H1 (cell line): ENCODE data around the gene JAG2. TPM values are rescaled to one million over a fixed set of nuclear protein-coding genes. Genes with fewer than 3 reads are reported as not detected.

Experiments used
- CHD2 ChIP-seq: IDR thresholded peaks from 2 replicates; pipeline ENCODE4 v1.6.1; 2012; ENCODE audit warnings: low read length, improper control_type of control experiment
- EP300 ChIP-seq, 2 experiments: IDR thresholded peaks; 1 replicate in 1 of 2; 2 replicates in 1 of 2; pipeline ENCODE4 v1.6.1; 2011 to 2012; ENCODE audit warnings: low read depth in 2 of 2, low read length in 2 of 2, mild to moderate bottlenecking in 2 of 2, borderline replicate concordance in 1 of 2, inconsistent platforms in 1 of 2, moderate library complexity in 1 of 2
- EZH2 ChIP-seq: fragments of 200-600 bp; sonication (generic); IDR thresholded peaks from 2 replicates; pipeline ENCODE4 v1.7.1; 2012; ENCODE audit warnings: low read depth, mild to moderate bottlenecking, moderate library complexity, low read length, inconsistent platforms; ENCODE audit not compliant: severe bottlenecking
- KDM1A ChIP-seq: fragments of 200-600, 300-600 bp; sonication (generic); IDR thresholded peaks from 2 replicates; pipeline ENCODE4 v1.7.1; 2016; ENCODE audit warnings: mild to moderate bottlenecking, low read length, borderline replicate concordance
- PHF8 ChIP-seq: fragments of 200-600 bp; sonication (generic); conservative IDR thresholded peaks from 2 replicates; pipeline ENCODE4 v1.7.1; 2012; ENCODE audit warnings: low read depth, mild to moderate bottlenecking, inconsistent platforms, low read length, moderate library complexity
- POLR2A ChIP-seq, 2 experiments: IDR thresholded peaks; 1 replicate in 1 of 2; 2 replicates in 1 of 2; pipeline ENCODE4 v1.6.1; 2011; ENCODE audit warnings: low read depth in 2 of 2, low read length in 2 of 2, mild to moderate bottlenecking in 2 of 2; ENCODE audit errors: control extremely low read depth in 1 of 2
- SAP30 ChIP-seq: fragments of 300-600 bp; sonication (generic); IDR thresholded peaks from 2 replicates; pipeline ENCODE4 v1.7.1; 2012; ENCODE audit warnings: low read length, moderate library complexity, mild to moderate bottlenecking, inconsistent platforms; ENCODE audit not compliant: insufficient read depth, insufficient replicate concordance
- SIRT6 ChIP-seq: IDR thresholded peaks from one replicate; pipeline ENCODE4 v1.7.1; 2012; ENCODE audit warnings: low read length, inconsistent platforms
- TEAD4 ChIP-seq: IDR thresholded peaks from 2 replicates; pipeline ENCODE4 v1.6.1; 2012; ENCODE audit warnings: low read depth, low read length, inconsistent platforms, mixed read lengths
- YY1 ChIP-seq: IDR thresholded peaks from 2 replicates; pipeline ENCODE4 v1.6.1; 2011; ENCODE audit warnings: low read depth, mild to moderate bottlenecking, low read length
- polyA plus RNA-seq, 7 experiments: library from polyadenylated mRNA; depleted of rRNA in 3 of 7; stranded (reverse) in 5 of 7; unstranded in 2 of 7; fragments of >200 nt in 5 of 7; fragments of 200-250 nt in 2 of 7; gene quantifications; 1 replicate in 5 of 7; 2 replicates in 1 of 7; 4 replicates in 1 of 7; pipeline versions ENCODE4 v1.2.1 to v1.2.3, GENCODE V29; 2011 to 2013; ENCODE audit warnings: missing spikeins in 2 of 7, mixed read lengths in 2 of 7
- total RNA-seq: library from RNA; stranded (reverse); fragmentation: NEBNext Ultra II Directional; extraction: Animal tissue kit (Norgen Biotek cat#: 25700); gene quantifications from 2 replicates; pipeline ENCODE4 v1.2.1, GENCODE V29; 2021
- TF ChIP-seq, protein P1 (sequence below): fragments of 300-600 bp; sonication (generic); IDR thresholded peaks from 2 replicates; pipeline ENCODE4 v1.7.1; 2012; ENCODE audit warnings: low read length, moderate library complexity, mild to moderate bottlenecking, inconsistent platforms; ENCODE audit not compliant: insufficient replicate concordance

JAG2 gene
- total and polyA plus RNA-seq, 2 of the 8 experiments (the other 6 are each of a cell fraction or from before 2014, with no cell fraction given), result 2.8 to 6.2 TPM

DNA sequence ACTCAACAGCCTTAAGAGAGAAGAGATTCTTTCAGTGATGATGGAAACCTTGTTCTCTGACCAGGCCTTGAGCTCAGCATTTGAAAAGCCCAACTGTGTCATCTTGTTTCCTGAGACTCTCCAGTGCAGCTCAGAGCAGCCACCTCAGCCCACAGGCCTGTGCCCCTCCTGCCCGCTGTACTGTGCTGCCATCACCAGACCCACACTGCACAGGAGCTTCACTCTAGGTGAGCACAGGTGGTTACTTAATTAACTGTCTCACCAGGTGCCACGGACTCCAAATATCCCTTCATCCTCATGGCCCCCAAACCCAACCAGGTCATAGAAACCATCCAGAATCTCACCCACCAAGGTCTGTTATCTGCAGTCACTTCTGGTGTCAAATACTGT lies 51.3 kb downstream of the JAG2 start (continued):
- TF ChIP-seq, protein P1, sequence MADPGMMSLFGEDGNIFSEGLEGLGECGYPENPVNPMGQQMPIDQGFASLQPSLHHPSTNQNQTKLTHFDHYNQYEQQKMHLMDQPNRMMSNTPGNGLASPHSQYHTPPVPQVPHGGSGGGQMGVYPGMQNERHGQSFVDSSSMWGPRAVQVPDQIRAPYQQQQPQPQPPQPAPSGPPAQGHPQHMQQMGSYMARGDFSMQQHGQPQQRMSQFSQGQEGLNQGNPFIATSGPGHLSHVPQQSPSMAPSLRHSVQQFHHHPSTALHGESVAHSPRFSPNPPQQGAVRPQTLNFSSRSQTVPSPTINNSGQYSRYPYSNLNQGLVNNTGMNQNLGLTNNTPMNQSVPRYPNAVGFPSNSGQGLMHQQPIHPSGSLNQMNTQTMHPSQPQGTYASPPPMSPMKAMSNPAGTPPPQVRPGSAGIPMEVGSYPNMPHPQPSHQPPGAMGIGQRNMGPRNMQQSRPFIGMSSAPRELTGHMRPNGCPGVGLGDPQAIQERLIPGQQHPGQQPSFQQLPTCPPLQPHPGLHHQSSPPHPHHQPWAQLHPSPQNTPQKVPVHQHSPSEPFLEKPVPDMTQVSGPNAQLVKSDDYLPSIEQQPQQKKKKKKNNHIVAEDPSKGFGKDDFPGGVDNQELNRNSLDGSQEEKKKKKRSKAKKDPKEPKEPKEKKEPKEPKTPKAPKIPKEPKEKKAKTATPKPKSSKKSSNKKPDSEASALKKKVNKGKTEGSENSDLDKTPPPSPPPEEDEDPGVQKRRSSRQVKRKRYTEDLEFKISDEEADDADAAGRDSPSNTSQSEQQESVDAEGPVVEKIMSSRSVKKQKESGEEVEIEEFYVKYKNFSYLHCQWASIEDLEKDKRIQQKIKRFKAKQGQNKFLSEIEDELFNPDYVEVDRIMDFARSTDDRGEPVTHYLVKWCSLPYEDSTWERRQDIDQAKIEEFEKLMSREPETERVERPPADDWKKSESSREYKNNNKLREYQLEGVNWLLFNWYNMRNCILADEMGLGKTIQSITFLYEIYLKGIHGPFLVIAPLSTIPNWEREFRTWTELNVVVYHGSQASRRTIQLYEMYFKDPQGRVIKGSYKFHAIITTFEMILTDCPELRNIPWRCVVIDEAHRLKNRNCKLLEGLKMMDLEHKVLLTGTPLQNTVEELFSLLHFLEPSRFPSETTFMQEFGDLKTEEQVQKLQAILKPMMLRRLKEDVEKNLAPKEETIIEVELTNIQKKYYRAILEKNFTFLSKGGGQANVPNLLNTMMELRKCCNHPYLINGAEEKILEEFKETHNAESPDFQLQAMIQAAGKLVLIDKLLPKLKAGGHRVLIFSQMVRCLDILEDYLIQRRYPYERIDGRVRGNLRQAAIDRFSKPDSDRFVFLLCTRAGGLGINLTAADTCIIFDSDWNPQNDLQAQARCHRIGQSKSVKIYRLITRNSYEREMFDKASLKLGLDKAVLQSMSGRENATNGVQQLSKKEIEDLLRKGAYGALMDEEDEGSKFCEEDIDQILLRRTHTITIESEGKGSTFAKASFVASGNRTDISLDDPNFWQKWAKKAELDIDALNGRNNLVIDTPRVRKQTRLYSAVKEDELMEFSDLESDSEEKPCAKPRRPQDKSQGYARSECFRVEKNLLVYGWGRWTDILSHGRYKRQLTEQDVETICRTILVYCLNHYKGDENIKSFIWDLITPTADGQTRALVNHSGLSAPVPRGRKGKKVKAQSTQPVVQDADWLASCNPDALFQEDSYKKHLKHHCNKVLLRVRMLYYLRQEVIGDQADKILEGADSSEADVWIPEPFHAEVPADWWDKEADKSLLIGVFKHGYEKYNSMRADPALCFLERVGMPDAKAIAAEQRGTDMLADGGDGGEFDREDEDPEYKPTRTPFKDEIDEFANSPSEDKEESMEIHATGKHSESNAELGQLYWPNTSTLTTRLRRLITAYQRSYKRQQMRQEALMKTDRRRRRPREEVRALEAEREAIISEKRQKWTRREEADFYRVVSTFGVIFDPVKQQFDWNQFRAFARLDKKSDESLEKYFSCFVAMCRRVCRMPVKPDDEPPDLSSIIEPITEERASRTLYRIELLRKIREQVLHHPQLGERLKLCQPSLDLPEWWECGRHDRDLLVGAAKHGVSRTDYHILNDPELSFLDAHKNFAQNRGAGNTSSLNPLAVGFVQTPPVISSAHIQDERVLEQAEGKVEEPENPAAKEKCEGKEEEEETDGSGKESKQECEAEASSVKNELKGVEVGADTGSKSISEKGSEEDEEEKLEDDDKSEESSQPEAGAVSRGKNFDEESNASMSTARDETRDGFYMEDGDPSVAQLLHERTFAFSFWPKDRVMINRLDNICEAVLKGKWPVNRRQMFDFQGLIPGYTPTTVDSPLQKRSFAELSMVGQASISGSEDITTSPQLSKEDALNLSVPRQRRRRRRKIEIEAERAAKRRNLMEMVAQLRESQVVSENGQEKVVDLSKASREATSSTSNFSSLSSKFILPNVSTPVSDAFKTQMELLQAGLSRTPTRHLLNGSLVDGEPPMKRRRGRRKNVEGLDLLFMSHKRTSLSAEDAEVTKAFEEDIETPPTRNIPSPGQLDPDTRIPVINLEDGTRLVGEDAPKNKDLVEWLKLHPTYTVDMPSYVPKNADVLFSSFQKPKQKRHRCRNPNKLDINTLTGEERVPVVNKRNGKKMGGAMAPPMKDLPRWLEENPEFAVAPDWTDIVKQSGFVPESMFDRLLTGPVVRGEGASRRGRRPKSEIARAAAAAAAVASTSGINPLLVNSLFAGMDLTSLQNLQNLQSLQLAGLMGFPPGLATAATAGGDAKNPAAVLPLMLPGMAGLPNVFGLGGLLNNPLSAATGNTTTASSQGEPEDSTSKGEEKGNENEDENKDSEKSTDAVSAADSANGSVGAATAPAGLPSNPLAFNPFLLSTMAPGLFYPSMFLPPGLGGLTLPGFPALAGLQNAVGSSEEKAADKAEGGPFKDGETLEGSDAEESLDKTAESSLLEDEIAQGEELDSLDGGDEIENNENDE, result no peak
- TF ChIP-seq EP300 (IDR thresholded peaks at IDR 0.05; ENCODE audit: borderline replicate concordance in 1 of 2, low read depth in 2 of 2, low read length in 2 of 2) (no peak), SAP30 (no peak), PHF8 (no peak), TEAD4 (no peak), EZH2 (no peak), SIRT6 (no peak), KDM1A (no peak), CHD2 (no peak), YY1 (no peak), POLR2A (IDR thresholded peaks at IDR 0.05; ENCODE audit: control extremely low read depth in 1 of 2, low read depth in 2 of 2, low read length in 2 of 2) (no peak)
- TF ChIP-seq, all 59 proteins: peak for 0
